ENCODE results near the gene SLC6A16. TPM values are rescaled to one million over a fixed set of nuclear protein-coding genes. Genes with fewer than 3 reads are reported as not detected.

SLC6A16 gene
- total and polyA plus RNA-seq, 2 experiments from 2014 or later, result 0.31 to 1.8 TPM

DNA sequence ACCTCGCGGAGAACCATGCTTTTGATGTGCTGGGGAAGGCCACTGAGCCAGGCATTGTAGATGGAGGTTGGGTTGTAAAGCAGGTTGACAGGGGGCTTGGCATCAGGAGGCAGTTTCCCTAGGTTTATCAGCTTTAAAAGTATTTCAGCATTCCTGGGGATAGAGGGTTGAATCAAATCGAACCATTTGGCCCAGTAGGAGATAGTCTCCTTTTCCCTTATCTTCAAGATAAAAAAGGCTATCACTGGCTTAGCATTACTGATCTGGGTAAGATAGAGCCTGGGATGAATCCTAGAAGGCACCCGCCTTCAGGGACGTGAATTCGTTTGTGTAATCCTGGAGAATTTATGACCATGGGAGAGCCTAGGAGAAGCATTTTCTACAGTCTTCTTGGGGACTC is 30.6 kb downstream of the SLC6A16 start:
- no peak overlapping the region for H3K27ac ChIP-seq (ENCODE audit: low read depth)
- TF ChIP-seq, protein P1, sequence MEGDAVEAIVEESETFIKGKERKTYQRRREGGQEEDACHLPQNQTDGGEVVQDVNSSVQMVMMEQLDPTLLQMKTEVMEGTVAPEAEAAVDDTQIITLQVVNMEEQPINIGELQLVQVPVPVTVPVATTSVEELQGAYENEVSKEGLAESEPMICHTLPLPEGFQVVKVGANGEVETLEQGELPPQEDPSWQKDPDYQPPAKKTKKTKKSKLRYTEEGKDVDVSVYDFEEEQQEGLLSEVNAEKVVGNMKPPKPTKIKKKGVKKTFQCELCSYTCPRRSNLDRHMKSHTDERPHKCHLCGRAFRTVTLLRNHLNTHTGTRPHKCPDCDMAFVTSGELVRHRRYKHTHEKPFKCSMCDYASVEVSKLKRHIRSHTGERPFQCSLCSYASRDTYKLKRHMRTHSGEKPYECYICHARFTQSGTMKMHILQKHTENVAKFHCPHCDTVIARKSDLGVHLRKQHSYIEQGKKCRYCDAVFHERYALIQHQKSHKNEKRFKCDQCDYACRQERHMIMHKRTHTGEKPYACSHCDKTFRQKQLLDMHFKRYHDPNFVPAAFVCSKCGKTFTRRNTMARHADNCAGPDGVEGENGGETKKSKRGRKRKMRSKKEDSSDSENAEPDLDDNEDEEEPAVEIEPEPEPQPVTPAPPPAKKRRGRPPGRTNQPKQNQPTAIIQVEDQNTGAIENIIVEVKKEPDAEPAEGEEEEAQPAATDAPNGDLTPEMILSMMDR (conservative IDR thresholded peaks at IDR 0.05; ENCODE audit: low read depth in 2 of 2), result no peak
- TF ChIP-seq EZH2phosphoT487 (IDR thresholded peaks at IDR 0.05; ENCODE audit: unreplicated experiment), result no peak

DNA sequence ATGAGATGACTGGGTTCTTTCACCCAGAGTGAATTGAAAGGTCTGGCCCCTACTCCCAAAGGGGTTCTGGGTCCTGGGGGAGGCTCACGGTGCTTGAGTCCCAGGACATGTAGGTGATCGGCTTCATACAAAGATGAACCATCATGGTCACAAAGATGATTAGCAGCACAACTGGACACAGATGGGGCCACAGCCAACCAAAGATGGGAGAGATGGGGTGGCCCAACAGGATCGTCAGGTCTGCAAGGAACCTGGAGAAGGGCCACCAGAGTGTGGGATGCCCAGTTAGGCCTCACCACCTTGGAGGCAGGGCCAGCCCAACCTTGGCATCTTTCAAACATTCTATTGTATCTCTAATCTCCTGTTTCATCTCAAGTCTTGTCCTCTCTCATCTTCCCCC is 34.5 kb downstream of the SLC6A16 start:
- Histone ChIP-seq H3K4me1 (ENCODE audit: insufficient read depth) (no peaks in the 10 kb centered on the region), H2AFZ (no peak overlapping the region), H3K36me3 (ENCODE audit: insufficient read depth) (0 out of 2 replicates have a peak, but pooled peaks cover 3% of the 10 kb centered on the region), H3K27ac (ENCODE audit: low read depth) (no peak overlapping the region), H3K27me3 (ENCODE audit: insufficient read depth) (no peaks in the 10 kb centered on the region), H3F3A (replicated peaks; ENCODE audit: low read depth) (no peaks in the 10 kb centered on the region), H3K4me2 (no peak overlapping the region), H3K4me3 (no peak overlapping the region), H3K79me2 (replicated peaks; ENCODE audit: insufficient read depth) (no peaks in the 10 kb centered on the region), H3K9me2 (ENCODE audit: insufficient read depth) (no peaks in the 10 kb centered on the region), H4K20me1 (replicated peaks; ENCODE audit: insufficient read depth) (no peaks in the 10 kb centered on the region)
- ATAC-seq, result no peak
- no peak for DNase-seq (ENCODE audit: low spot score)
- Mint-ChIP-seq H3K4me1 (no peaks in the 10 kb centered on the region), H3K27me3 (ENCODE audit: insufficient read depth, low read depth, poor library complexity) (no peaks in the 10 kb centered on the region), H3K9me3 (peaks cover 11% of the 10 kb centered on the region), H3K4me3 (no peak overlapping the region), H3K36me3 (ENCODE audit: low read depth) (peaks cover 5% of the 10 kb centered on the region; the same call in 2 of the 3 replicates), H3K27ac (no peak overlapping the region)
- no peak for TF ChIP-seq ZNF331 (CRISPR knock-in tag; IDR thresholded peaks at IDR 0.05; ENCODE audit: low read depth)
- TF ChIP-seq CREB1 (CRISPR knock-in tag; IDR thresholded peaks at IDR 0.05; ENCODE audit: low read depth), result no peak
- TF ChIP-seq EZH2 (IDR thresholded peaks at IDR 0.05; ENCODE audit: low read depth, unreplicated experiment), result no peak
- no peak for TF ChIP-seq NANOG (IDR thresholded peaks at IDR 0.05; ENCODE audit: borderline replicate concordance)
- TF ChIP-seq JUNB (IDR thresholded peaks at IDR 0.05; ENCODE audit: unreplicated experiment), result no peak
- TF ChIP-seq, protein P2, sequence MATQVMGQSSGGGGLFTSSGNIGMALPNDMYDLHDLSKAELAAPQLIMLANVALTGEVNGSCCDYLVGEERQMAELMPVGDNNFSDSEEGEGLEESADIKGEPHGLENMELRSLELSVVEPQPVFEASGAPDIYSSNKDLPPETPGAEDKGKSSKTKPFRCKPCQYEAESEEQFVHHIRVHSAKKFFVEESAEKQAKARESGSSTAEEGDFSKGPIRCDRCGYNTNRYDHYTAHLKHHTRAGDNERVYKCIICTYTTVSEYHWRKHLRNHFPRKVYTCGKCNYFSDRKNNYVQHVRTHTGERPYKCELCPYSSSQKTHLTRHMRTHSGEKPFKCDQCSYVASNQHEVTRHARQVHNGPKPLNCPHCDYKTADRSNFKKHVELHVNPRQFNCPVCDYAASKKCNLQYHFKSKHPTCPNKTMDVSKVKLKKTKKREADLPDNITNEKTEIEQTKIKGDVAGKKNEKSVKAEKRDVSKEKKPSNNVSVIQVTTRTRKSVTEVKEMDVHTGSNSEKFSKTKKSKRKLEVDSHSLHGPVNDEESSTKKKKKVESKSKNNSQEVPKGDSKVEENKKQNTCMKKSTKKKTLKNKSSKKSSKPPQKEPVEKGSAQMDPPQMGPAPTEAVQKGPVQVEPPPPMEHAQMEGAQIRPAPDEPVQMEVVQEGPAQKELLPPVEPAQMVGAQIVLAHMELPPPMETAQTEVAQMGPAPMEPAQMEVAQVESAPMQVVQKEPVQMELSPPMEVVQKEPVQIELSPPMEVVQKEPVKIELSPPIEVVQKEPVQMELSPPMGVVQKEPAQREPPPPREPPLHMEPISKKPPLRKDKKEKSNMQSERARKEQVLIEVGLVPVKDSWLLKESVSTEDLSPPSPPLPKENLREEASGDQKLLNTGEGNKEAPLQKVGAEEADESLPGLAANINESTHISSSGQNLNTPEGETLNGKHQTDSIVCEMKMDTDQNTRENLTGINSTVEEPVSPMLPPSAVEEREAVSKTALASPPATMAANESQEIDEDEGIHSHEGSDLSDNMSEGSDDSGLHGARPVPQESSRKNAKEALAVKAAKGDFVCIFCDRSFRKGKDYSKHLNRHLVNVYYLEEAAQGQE (IDR thresholded peaks at IDR 0.05; ENCODE audit: unreplicated experiment), result no peak
- no peak for TF ChIP-seq STAT1 (IDR thresholded peaks at IDR 0.05; ENCODE audit: unreplicated experiment)
- TF ChIP-seq ZNF114 (CRISPR knock-in tag; IDR thresholded peaks at IDR 0.05), result no peak
- TF ChIP-seq, protein P3, sequence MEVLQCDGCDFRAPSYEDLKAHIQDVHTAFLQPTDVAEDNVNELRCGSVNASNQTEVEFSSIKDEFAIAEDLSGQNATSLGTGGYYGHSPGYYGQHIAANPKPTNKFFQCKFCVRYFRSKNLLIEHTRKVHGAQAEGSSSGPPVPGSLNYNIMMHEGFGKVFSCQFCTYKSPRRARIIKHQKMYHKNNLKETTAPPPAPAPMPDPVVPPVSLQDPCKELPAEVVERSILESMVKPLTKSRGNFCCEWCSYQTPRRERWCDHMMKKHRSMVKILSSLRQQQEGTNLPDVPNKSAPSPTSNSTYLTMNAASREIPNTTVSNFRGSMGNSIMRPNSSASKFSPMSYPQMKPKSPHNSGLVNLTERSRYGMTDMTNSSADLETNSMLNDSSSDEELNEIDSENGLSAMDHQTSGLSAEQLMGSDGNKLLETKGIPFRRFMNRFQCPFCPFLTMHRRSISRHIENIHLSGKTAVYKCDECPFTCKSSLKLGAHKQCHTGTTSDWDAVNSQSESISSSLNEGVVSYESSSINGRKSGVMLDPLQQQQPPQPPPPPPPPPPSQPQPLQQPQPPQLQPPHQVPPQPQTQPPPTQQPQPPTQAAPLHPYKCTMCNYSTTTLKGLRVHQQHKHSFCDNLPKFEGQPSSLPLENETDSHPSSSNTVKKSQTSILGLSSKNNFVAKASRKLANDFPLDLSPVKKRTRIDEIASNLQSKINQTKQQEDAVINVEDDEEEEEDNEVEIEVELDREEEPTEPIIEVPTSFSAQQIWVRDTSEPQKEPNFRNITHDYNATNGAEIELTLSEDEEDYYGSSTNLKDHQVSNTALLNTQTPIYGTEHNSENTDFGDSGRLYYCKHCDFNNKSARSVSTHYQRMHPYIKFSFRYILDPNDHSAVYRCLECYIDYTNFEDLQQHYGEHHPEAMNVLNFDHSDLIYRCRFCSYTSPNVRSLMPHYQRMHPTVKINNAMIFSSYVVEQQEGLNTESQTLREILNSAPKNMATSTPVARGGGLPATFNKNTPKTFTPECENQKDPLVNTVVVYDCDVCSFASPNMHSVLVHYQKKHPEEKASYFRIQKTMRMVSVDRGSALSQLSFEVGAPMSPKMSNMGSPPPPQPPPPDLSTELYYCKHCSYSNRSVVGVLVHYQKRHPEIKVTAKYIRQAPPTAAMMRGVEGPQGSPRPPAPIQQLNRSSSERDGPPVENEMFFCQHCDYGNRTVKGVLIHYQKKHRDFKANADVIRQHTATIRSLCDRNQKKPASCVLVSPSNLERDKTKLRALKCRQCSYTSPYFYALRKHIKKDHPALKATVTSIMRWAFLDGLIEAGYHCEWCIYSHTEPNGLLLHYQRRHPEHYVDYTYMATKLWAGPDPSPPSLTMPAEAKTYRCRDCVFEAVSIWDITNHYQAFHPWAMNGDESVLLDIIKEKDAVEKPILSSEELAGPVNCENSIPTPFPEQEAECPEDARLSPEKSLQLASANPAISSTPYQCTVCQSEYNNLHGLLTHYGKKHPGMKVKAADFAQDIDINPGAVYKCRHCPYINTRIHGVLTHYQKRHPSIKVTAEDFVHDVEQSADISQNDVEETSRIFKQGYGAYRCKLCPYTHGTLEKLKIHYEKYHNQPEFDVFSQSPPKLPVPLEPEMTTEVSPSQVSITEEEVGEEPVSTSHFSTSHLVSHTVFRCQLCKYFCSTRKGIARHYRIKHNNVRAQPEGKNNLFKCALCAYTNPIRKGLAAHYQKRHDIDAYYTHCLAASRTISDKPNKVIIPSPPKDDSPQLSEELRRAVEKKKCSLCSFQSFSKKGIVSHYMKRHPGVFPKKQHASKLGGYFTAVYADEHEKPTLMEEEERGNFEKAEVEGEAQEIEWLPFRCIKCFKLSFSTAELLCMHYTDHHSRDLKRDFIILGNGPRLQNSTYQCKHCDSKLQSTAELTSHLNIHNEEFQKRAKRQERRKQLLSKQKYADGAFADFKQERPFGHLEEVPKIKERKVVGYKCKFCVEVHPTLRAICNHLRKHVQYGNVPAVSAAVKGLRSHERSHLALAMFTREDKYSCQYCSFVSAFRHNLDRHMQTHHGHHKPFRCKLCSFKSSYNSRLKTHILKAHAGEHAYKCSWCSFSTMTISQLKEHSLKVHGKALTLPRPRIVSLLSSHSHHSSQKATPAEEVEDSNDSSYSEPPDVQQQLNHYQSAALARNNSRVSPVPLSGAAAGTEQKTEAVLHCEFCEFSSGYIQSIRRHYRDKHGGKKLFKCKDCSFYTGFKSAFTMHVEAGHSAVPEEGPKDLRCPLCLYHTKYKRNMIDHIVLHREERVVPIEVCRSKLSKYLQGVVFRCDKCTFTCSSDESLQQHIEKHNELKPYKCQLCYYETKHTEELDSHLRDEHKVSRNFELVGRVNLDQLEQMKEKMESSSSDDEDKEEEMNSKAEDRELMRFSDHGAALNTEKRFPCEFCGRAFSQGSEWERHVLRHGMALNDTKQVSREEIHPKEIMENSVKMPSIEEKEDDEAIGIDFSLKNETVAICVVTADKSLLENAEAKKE (CRISPR knock-in tag; IDR thresholded peaks at IDR 0.05), result no peak
- TF ChIP-seq EZH2phosphoT487 (IDR thresholded peaks at IDR 0.05; ENCODE audit: unreplicated experiment), result no peak

More for the DNA sequence above, 30.6 kb downstream of the SLC6A16 start:
- no peaks in the 10 kb centered on the region for H3K36me3 ChIP-seq (ENCODE audit: insufficient read depth)
- H2AFZ ChIP-seq, result no peak overlapping the region
- DNase-seq (ENCODE audit: low spot score) (no peak), ATAC-seq (no peak)
- H3K4me2 ChIP-seq, result no peak overlapping the region
- H3K4me3 Mint-ChIP-seq, result no peak overlapping the region
- no peaks in the 10 kb centered on the region for H3K9me2 ChIP-seq (ENCODE audit: insufficient read depth)
- no peaks in the 10 kb centered on the region for H4K20me1 ChIP-seq (replicated peaks; ENCODE audit: insufficient read depth)
- no peaks in the 10 kb centered on the region; the same call in 2 of the 3 replicates for H3K9me3 Mint-ChIP-seq
- no peaks in the 10 kb centered on the region for H3F3A ChIP-seq (replicated peaks; ENCODE audit: low read depth)
- H3K27me3 ChIP-seq (ENCODE audit: insufficient read depth), result no peaks in the 10 kb centered on the region
- H3K4me1 Mint-ChIP-seq, result no peaks in the 10 kb centered on the region
- no peaks in the 10 kb centered on the region for H3K36me3 Mint-ChIP-seq (ENCODE audit: low read depth)
- no peaks in the 10 kb centered on the region for H3K79me2 ChIP-seq (replicated peaks; ENCODE audit: insufficient read depth)
- H3K27me3 Mint-ChIP-seq (ENCODE audit: insufficient read depth, low read depth, poor library complexity), result no peaks in the 10 kb centered on the region
- no peak overlapping the region for H3K4me3 ChIP-seq
- no peak overlapping the region for H3K27ac Mint-ChIP-seq
- no peaks in the 10 kb centered on the region; the same call in 1 of the 2 replicates for H3K4me1 ChIP-seq (ENCODE audit: insufficient read depth)
